DLD1 (cell line): ENCODE measurements around the gene NRXN3.

ENCODE experiments used
- in situ Hi-C: cut with HindIII; loops from 2 replicates; pipeline ENCODE4 v1.10.0; 2017; ENCODE audit warnings: low sequenced_read_pairs

Gene NRXN3

DNA sequence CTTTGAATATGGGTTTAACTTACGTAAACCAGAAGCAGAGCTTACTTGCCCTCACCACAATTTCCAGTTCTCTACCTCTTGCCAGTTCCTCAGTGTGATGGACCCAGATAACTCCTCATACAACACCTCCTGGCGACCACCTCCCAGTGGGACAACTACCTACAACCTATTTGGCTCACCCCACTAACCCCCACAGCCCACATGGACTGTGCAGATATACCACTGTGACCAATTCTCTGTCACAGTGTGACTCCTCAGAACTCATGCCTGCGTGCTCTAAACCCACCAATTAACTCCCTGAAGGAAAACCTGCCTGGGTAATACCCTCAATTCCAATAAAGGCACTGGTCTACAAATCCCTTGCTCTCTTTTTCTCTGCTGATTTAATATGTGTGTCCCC, 1729.4 kb downstream of the NRXN3 start:
- in situ Hi-C loops = no loop called here

DNA sequence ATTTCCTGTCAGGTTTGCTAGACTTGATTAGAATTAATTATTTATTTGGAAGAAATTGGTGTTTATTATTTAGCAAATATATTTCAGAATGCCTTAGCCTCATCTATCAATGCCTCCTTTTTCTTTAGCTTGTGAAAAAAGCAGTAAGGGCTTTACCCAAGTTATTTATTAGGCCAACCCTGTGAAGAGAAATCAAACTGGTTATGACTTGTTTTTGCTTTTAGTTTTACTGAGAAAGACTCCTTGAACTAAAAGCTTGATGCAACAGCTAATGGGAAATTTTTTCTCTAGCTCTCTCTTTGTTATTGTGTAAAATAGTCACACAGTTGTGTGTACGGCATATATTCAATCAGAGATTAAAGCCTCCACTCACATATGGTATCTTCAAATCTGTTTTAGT, 1734.3 kb downstream of the NRXN3 start:
- in situ Hi-C loops = no loop called here

DNA sequence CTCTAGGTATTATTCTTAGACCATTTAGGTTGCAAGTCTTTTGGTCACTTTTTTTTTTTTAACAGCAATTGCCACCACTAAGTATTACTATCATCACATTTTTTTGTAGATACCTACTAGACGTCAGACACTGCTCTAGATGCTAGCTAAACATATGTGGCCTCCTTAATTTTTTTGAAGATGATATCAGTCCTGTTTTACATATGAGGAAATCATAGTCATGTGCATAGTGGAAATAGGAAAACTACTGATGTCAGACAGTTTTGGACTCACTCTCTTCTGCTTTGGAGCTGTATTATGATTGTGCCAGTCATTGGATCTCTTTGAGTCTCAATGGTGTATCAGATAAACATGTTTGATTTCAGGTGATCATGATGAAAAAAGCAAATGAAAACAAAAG, 1736.8 kb downstream of the NRXN3 start:
- in situ Hi-C loops = no loop called here

DNA sequence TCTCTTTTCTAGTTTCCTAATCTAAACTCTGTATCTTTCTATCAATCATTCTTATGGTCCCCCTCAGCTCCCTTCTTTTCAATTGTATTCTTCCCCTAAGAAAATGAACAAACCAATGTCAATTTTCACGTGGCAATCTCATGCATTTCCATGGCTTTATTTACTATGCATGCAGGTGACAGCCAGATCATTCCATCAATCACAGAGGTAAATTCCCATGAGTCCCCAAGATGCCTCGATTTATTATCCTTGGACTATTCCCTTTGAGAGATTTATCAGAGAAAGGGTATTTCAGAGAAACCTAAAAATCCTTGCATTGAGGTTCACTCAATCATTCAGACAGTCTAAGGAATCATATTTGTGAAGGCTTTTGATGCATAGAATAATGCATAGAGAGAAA, 1739.9 kb downstream of the NRXN3 start:
- in situ Hi-C loops = no loop called here

DNA sequence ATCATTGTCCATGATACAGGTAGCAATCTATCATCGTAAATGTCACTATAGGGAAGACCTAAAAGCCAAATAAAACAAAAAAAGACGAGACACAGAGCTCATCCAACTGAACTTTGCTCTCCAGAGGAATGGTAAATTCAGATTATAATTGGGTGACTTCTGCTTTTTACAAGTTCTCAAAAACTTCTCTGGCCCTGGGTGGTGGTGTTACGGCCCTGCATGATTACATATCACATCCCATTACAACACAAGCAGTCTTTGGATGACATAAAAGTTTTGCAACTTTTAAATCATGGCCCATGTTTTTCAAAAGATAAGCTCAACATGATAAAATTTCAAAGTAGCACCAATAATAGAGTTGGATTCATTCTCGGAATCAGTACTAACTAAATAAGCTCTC, 1741.6 kb downstream of the NRXN3 start:
- in situ Hi-C loops = no loop called here

DNA sequence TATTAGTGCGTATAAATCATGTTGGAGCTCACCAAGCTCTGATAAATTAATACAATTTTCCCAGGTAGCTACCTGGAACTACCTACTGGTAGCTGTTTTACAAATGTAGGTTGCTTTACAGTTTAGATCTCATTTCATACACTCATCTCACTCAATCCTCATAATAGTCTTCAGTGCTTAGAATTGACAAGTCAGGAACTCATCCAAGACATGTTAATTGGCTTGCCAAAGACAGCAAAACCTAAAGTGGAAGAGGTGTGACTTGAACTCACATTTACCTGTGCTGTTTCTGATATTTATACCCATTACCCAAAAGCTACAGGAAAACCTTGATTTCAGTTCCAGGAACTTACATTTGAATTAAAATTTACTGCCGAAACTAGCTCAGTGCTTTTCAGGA, 1744.4 kb downstream of the NRXN3 start:
- in situ Hi-C loops = no loop called here

DNA sequence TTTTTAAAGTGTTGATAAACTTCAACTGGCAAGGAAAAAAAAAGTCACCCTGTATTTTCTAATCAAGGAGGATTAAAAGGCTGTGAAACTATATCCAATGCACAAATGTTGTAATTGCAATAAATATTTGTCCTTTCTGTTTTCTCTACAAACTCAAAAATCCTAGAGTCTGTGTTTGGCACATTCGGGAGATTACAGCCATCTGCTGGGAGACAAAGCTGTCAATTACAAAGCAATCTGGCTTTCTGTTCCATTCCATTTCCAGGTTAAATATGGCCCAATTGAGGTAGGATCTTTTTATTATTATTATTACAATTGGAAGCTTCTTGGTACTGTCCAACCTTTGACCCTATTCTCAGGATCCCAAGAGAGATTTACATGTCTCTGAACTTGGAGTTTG, 1745.2 kb downstream of the NRXN3 start:
- in situ Hi-C loops = no loop called here

DNA sequence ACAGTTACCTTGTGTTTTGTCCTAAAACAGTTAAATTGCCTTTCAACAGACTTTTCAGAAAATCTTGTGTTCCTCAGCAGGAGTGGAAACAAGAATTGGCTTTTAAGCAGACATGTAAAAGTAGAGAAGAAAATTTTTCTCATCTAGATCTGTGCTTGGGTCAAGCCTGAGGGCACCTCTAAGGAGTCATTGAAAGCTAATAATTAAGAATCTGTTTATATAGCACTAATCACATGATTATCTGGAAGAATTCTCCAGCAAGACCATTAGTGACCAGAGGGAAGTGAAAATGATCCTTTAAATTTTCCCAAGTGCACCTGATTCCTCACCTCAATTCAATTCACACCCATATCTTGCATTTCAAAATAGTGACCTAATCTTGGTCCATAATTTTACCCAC, 1746.1 kb downstream of the NRXN3 start:
- in situ Hi-C loops = no loop called here

DNA sequence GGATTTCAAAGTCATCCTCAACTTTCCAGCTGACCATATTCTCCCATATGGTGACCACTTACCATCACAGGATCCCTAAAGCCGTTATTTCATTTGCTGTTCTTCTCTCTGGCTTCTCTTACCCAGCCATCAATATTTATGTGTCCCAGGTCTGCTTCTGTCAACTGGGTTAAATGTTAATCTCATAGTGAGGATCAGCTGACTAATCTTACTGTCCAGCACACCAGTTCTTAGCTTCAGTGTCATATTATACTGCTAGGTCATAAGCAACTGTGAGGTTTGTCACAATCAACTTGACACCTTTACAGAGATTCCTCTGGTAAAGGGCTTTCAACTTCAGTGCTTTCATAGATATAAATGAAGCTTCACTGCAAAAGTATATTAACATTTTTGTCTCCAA, 1746.7 kb downstream of the NRXN3 start:
- in situ Hi-C loops = no loop called here
